Endothelial cell of umbilical vein (primary cell): Measurements from ENCODE around the gene SYNPR.

Source experiments
- CTCF ChIP-seq, 2 donors: IDR thresholded peaks; 1 replicate in 1 of 2; 2 replicates in 1 of 2; pipeline ENCODE4 v1.5.1; 2011; ENCODE audit warnings: low read length in 2 of 2, mild to moderate bottlenecking in 2 of 2, moderate library complexity in 2 of 2, control low read depth in 1 of 2, inconsistent platforms in 1 of 2, low read depth in 1 of 2; ENCODE audit not compliant: insufficient read depth in 1 of 2; ENCODE audit errors: extremely low read depth in 1 of 2
- MAX ChIP-seq: IDR thresholded peaks from 2 replicates; pipeline ENCODE4 v1.6.1; 2011; ENCODE audit not compliant: insufficient read depth, insufficient read length

- TF ChIP-seq MAX = no peak
- TF ChIP-seq CTCF (IDR thresholded peaks at IDR 0.05; ENCODE audit: extremely low read depth in 1 of 2, insufficient read depth in 1 of 2, low read depth in 1 of 2, low read length in 2 of 2) = no peak
Measured at GRCh38 chr3:63500196-63500595, 222.1 kb downstream of the SYNPR start.
